Measurements from ENCODE around the gene PAQR4.

DNA sequence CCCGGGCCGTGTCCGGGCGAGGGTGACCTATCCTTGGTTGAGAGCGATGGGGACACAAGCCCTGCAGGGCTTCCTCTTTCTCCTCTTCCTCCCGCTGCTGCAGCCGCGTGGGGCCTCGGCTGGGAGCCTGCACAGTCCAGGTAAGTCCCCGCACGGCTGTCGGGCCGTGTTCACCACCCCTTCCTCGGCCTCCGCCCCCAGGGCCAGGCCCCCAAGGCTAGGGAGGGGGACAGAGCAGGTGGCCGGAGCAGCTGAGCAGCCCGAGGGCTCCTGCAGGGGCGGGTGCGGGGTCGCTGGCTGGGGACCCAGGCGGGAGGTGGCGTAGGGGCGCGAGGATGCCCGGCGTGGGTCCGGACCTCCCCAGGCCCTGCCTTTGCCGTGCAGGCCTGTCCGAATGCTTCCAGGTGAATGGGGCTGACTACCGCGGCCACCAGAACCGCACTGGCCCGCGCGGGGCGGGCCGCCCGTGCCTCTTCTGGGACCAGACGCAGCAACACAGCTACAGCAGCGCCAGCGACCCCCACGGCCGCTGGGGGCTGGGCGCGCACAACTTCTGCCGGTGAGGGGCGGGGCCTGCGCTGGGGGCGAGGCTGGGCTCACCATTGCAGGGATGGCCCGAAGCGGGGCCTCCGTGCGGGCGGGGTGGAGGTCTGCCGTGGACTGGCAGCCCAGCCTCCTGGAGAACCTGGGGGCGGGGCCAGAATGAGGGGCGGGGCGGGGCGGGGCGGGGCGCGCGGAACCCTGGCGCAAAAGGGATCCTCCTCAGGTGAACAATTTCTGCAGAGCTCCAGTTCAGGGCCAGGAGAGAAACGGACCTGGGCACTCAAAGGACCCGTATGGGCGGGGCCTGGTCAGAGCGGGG is 4.4 kb upstream of the PAQR4 start:
- TF ChIP-seq, protein P1, sequence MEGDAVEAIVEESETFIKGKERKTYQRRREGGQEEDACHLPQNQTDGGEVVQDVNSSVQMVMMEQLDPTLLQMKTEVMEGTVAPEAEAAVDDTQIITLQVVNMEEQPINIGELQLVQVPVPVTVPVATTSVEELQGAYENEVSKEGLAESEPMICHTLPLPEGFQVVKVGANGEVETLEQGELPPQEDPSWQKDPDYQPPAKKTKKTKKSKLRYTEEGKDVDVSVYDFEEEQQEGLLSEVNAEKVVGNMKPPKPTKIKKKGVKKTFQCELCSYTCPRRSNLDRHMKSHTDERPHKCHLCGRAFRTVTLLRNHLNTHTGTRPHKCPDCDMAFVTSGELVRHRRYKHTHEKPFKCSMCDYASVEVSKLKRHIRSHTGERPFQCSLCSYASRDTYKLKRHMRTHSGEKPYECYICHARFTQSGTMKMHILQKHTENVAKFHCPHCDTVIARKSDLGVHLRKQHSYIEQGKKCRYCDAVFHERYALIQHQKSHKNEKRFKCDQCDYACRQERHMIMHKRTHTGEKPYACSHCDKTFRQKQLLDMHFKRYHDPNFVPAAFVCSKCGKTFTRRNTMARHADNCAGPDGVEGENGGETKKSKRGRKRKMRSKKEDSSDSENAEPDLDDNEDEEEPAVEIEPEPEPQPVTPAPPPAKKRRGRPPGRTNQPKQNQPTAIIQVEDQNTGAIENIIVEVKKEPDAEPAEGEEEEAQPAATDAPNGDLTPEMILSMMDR (IDR thresholded peaks at IDR 0.05), result no peak
- TF ChIP-seq POLR2A (IDR thresholded peaks at IDR 0.05; ENCODE audit: low read length) (no peak), RCOR1 (IDR thresholded peaks at IDR 0.05; ENCODE audit: low read depth, low read length) (no peak)
